Glutamatergic neuron (in vitro differentiated cells): ENCODE results near the gene FOXO3. TPM values are rescaled to one million over a fixed set of nuclear protein-coding genes. Genes with fewer than 3 reads are reported as not detected.

Experiments used
- DNase-seq: peaks from one replicate; pipeline ENCODE4 v3.0.0; 2022
- H3K27ac Mint-ChIP-seq: one replicate; pipeline ENCODE4 v1.8.0; 2020; ENCODE audit warnings: mild to moderate bottlenecking, mixed read lengths, inconsistent platforms; ENCODE audit not compliant: unreplicated experiment
- H3K27me3 Mint-ChIP-seq: one replicate; pipeline ENCODE4 v1.8.0; 2020; ENCODE audit warnings: mild to moderate bottlenecking, moderate library complexity, mixed read lengths, inconsistent platforms; ENCODE audit not compliant: unreplicated experiment
- H3K36me3 Mint-ChIP-seq: one replicate; pipeline ENCODE4 v1.8.0; 2020; ENCODE audit warnings: mild to moderate bottlenecking, mixed read lengths, inconsistent platforms; ENCODE audit not compliant: unreplicated experiment
- H3K4me1 Mint-ChIP-seq: one replicate; pipeline ENCODE4 v1.8.0; 2020; ENCODE audit warnings: mild to moderate bottlenecking, low read depth, mixed read lengths, inconsistent platforms; ENCODE audit not compliant: unreplicated experiment
- H3K4me3 Mint-ChIP-seq: one replicate; pipeline ENCODE4 v1.8.0; 2020; ENCODE audit warnings: mild to moderate bottlenecking, mixed read lengths, inconsistent platforms; ENCODE audit not compliant: unreplicated experiment
- H3K9me3 Mint-ChIP-seq: one replicate; pipeline ENCODE4 v1.8.0; 2020; ENCODE audit warnings: mild to moderate bottlenecking, moderate library complexity, mixed read lengths, inconsistent platforms; ENCODE audit not compliant: unreplicated experiment
- CTCF ChIP-seq: fragments of 200-600 bp; sonication (generic); IDR thresholded peaks from one replicate; pipeline ENCODE4 v1.5.0; 2021; ENCODE audit not compliant: partially characterized antibody, unreplicated experiment
- total RNA-seq: library from RNA; stranded (reverse); fragmentation: NEBNext Ultra II Directional; extraction: Animal tissue kit (Norgen Biotek cat#: 25700); gene quantifications from one replicate; pipeline ENCODE4 v1.2.1, GENCODE V29; 2021; ENCODE audit not compliant: unreplicated experiment

The FOXO3 gene
- total RNA-seq, 1 donor from 2014 or later: 30.3 TPM

- Mint-ChIP-seq H3K4me3 (no peak overlapping the region), H3K27ac (no peak overlapping the region), H3K9me3 (no peaks in the 10 kb centered on the region), H3K36me3 (peaks cover 6% of the 10 kb centered on the region), H3K27me3 (no peaks in the 10 kb centered on the region), H3K4me1 (no peaks in the 10 kb centered on the region)
- DNase-seq: no peak
- TF ChIP-seq CTCF: no peak
These were observed 16.0 kb downstream of the FOXO3 start for GRCh38 chr6:108576709-108577108.

- no peak for TF ChIP-seq CTCF
- H3K4me3 Mint-ChIP-seq: no peak overlapping the region
- H3K9me3 Mint-ChIP-seq: no peaks in the 10 kb centered on the region
- DNase-seq: no peak
- H3K36me3 Mint-ChIP-seq: peaks cover 4% of the 10 kb centered on the region
- peaks cover 4% of the 10 kb centered on the region for H3K4me1 Mint-ChIP-seq
- H3K27ac Mint-ChIP-seq: no peak overlapping the region
- no peaks in the 10 kb centered on the region for H3K27me3 Mint-ChIP-seq
These were observed 17.4 kb downstream of the FOXO3 start for GRCh38 chr6:108578166-108578565.

GRCh38 chr6:108578595-108579327, 18.0 kb downstream of the FOXO3 start:
- H3K27ac Mint-ChIP-seq: no peak overlapping the region
- TF ChIP-seq CTCF: no peak
- H3K4me3 Mint-ChIP-seq: no peak overlapping the region
- H3K36me3 Mint-ChIP-seq: peaks cover 4% of the 10 kb centered on the region
- no peaks in the 10 kb centered on the region for H3K27me3 Mint-ChIP-seq
- H3K9me3 Mint-ChIP-seq: no peaks in the 10 kb centered on the region
- H3K4me1 Mint-ChIP-seq: peaks cover 4% of the 10 kb centered on the region
- no peak for DNase-seq

DNA sequence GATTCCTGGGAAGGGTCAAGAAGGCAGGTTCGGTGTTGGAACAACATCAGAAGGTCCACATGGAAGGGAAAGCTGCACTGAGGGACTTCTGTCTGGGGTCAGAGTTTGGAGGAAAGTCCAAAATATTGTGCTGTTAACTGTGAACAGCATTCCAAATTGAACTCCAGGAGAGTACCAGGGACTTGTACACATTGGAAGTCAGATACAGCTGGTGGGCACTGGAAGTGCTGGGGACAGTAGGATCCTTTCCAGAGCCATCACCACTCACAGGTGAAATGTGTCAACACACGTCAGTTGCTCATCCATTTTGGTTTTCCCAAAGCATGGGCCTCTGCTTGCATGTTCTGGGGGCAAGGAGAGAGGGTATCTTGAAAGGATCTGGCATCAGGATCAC, 18.6 kb downstream of the FOXO3 start:
- H3K4me1 Mint-ChIP-seq: peaks cover 4% of the 10 kb centered on the region
- no peaks in the 10 kb centered on the region for H3K9me3 Mint-ChIP-seq
- no peak for TF ChIP-seq CTCF
- no peaks in the 10 kb centered on the region for H3K27me3 Mint-ChIP-seq
- H3K27ac Mint-ChIP-seq: no peak overlapping the region
- DNase-seq: no peak
- H3K4me3 Mint-ChIP-seq: no peak overlapping the region
- H3K36me3 Mint-ChIP-seq: peaks cover 4% of the 10 kb centered on the region

- DNase-seq: no peak
- H3K27ac Mint-ChIP-seq: no peak overlapping the region
- H3K4me3 Mint-ChIP-seq: no peak overlapping the region
- H3K4me1 Mint-ChIP-seq: peaks cover 5% of the 10 kb centered on the region
- H3K9me3 Mint-ChIP-seq: no peaks in the 10 kb centered on the region
- H3K27me3 Mint-ChIP-seq: no peaks in the 10 kb centered on the region
- H3K36me3 Mint-ChIP-seq: peaks cover 4% of the 10 kb centered on the region
- TF ChIP-seq CTCF: no peak
These were observed 19.9 kb downstream of the FOXO3 start for GRCh38 chr6:108580646-108581045.
